A549 (cell line): ENCODE results near the gene PICK1. TPM values are rescaled to one million over a fixed set of nuclear protein-coding genes. Genes with fewer than 3 reads are reported as not detected.

Experiments used
- ATAC-seq, 2 experiments: fragments of 200-7000 bp in 1 of 2; fragments of >200 bp in 1 of 2; cut with Nextera tagmentation in 1 of 2; cut with Tn5 transposase in 1 of 2; 3 replicates each; pipeline versions ENCODE4 v1.8.0 to v1.9.1; 2018 to 2020; ENCODE audit warnings: mild to moderate bottlenecking in 1 of 2, moderate library complexity in 1 of 2
- CTCF ChIA-PET: fragments of 300-600 bp; sonication (Branson Sonifier 250); formaldehyde crosslinking; extraction: SDS; loops from one replicate; lab custom pipeline; 2021; ENCODE audit warnings: antibody characterized with exemption, inconsistent platforms; lab: Yijun Ruan, JAX
- POLR2A ChIA-PET: fragments of 350-600 bp; formaldehyde crosslinking; extraction: SDS; loops from one replicate; lab custom pipeline; 2021; ENCODE audit warnings: antibody characterized with exemption, inconsistent platforms; lab: Yijun Ruan, JAX
- DNase-seq, 2 experiments: peaks; one replicate each; pipeline versions ENCODE4 v3.0.0 to v3.0.0-alpha.2; 2011 to 2016; ENCODE audit warnings: low read depth in 1 of 2, low spot score in 1 of 2
- FAIRE-seq: peaks from 2 replicates; lab custom pipeline; 2011; peaks lifted over from hg19 to GRCh38; lab: Jason Lieb, UNC
- H3K27ac ChIP-seq, 2 experiments: fragments of >200 bp; sonication (Bioruptor Twin); formaldehyde crosslinking; 3 replicates each; pipeline ENCODE4 v1.5.1; 2016 to 2017
- H3K4me1 ChIP-seq: fragments of >200 bp; sonication (Bioruptor Twin); formaldehyde crosslinking; 3 replicates; pipeline ENCODE4 v1.6.1; 2016
- H3K4me2 ChIP-seq: fragments of >200 bp; sonication (Bioruptor Twin); formaldehyde crosslinking; 3 replicates; pipeline ENCODE4 v1.6.1; 2016
- H3K4me3 ChIP-seq: fragments of >200 bp; sonication (Bioruptor Twin); formaldehyde crosslinking; 3 replicates; pipeline ENCODE4 v1.5.1; 2016
- H3K9me3 ChIP-seq: fragments of >200 bp; sonication (Bioruptor Twin); formaldehyde crosslinking; 3 replicates; pipeline ENCODE4 v1.6.1; 2016
- ATOH8 ChIP-seq: fragments of 250-450 bp; sonication (Bioruptor Pico); IDR thresholded peaks from 2 replicates; pipeline ENCODE4 v1.5.0; 2020; ENCODE audit warnings: low read depth, mild to moderate bottlenecking, moderate library complexity
- BCL3 ChIP-seq: fragments of >200 bp; sonication (Bioruptor Twin); formaldehyde crosslinking; IDR thresholded peaks from 3 replicates; pipeline ENCODE4 v1.6.1; 2016
- BHLHE40 ChIP-seq: IDR thresholded peaks from 2 replicates; pipeline ENCODE4 v1.6.1; 2012; ENCODE audit warnings: low read depth, low read length, inconsistent platforms
- CBX8 ChIP-seq: fragments of 200-600 bp; sonication (generic); IDR thresholded peaks from 2 replicates; pipeline ENCODE4 v1.6.1; 2016
- CHD2 ChIP-seq: fragments of 150-350 bp; IDR thresholded peaks from 2 replicates; pipeline ENCODE4 v1.6.1; 2014; ENCODE audit warnings: low read length; ENCODE audit not compliant: partially characterized antibody
- EP300 ChIP-seq, 2 experiments: fragments of >200 bp; sonication (Bioruptor Twin); formaldehyde crosslinking; IDR thresholded peaks; 2 replicates in 1 of 2; 3 replicates in 1 of 2; pipeline ENCODE4 v1.6.1; 2016 to 2017
- FOXS1 ChIP-seq: fragments of 250-450 bp; sonication (Bioruptor Pico); IDR thresholded peaks from 2 replicates; pipeline ENCODE4 v1.5.0; 2020; ENCODE audit warnings: mild to moderate bottlenecking, moderate library complexity
- GATA3 ChIP-seq: IDR thresholded peaks from 2 replicates; pipeline ENCODE4 v1.6.1; 2012; ENCODE audit warnings: borderline replicate concordance
- HDAC2 ChIP-seq: fragments of 200-600 bp; sonication (generic); IDR thresholded peaks from 2 replicates; pipeline ENCODE4 v1.6.1; 2016
- HES2 ChIP-seq: fragments of >200 bp; sonication (Bioruptor Twin); formaldehyde crosslinking; IDR thresholded peaks from 2 replicates; pipeline ENCODE4 v1.6.1; 2016
- HMGXB4 ChIP-seq: fragments of 250-450 bp; sonication (Bioruptor Pico); IDR thresholded peaks from 2 replicates; pipeline ENCODE4 v1.5.0; 2021; ENCODE audit warnings: mild to moderate bottlenecking, moderate library complexity, borderline replicate concordance
- HOXA7 ChIP-seq: fragments of 250-450 bp; sonication (Bioruptor Pico); IDR thresholded peaks from 2 replicates; pipeline ENCODE4 v1.5.0; 2020; ENCODE audit warnings: mild to moderate bottlenecking, moderate library complexity
- HOXB13 ChIP-seq: fragments of 250-450 bp; sonication (Bioruptor Pico); IDR thresholded peaks from 2 replicates; pipeline ENCODE4 v1.5.0; 2020; ENCODE audit warnings: low read depth, mild to moderate bottlenecking, moderate library complexity
- JUN ChIP-seq, 2 experiments: fragments of >200 bp; sonication (Bioruptor Twin); formaldehyde crosslinking; IDR thresholded peaks; 2 replicates in 1 of 2; 3 replicates in 1 of 2; pipeline ENCODE4 v1.6.1; 2016 to 2017
- JUNB ChIP-seq: fragments of >200 bp; sonication (Bioruptor Twin); formaldehyde crosslinking; IDR thresholded peaks from 2 replicates; pipeline ENCODE4 v1.6.1; 2016
- MAX ChIP-seq: IDR thresholded peaks from 2 replicates; pipeline ENCODE4 v1.6.1; 2012
- RCOR1 ChIP-seq: fragments of 150-350 bp; IDR thresholded peaks from 2 replicates; pipeline ENCODE4 v1.6.1; 2014; ENCODE audit warnings: antibody characterized with exemption, low read length, low read depth
- WGBS: methylation state at CpG from one replicate; pipeline ENCODE4 v1.1.6; 2017; ENCODE audit errors: missing lambda C conversion rate; 5-methylcytosine and 5-hydroxymethylcytosine counted together
- polyA plus RNA-seq, 4 experiments: library from polyadenylated mRNA; depleted of rRNA in 3 of 4; stranded (reverse); fragments of >200 nt; fragmentation: RNase III in 1 of 4; extraction: RNeasy Plus Mini Kit Qiagen cat#74134 plus additional on column Dnase treatment in 1 of 4; gene quantifications; 2 replicates in 3 of 4; 3 replicates in 1 of 4; pipeline ENCODE4 v1.2.3, GENCODE V29; 2011 to 2017

The PICK1 gene
- polyA plus RNA-seq, 2 of the 4 experiments (the other 2 are of a cell fraction) = 15.6 to 17.8 TPM

GRCh38 chr22:38074181-38075104, 17.2 kb downstream of the PICK1 start:
- 90% methylated on average over 20 of the region's 47 CpGs for WGBS
- TF ChIP-seq ATOH8 (CRISPR knock-in tag) = no peak
- TF ChIP-seq HOXA7 (CRISPR knock-in tag) = no peak
- no peak for TF ChIP-seq CBX8
- no peak for TF ChIP-seq CHD2
- TF ChIP-seq BHLHE40 = no peak
- TF ChIP-seq HOXB13 (CRISPR knock-in tag) = no peak
- TF ChIP-seq GATA3 = no peak
- no peak for TF ChIP-seq JUNB
- no peak for TF ChIP-seq EP300 (IDR thresholded peaks at IDR 0.05)
- TF ChIP-seq RCOR1 = no peak
- no peak for TF ChIP-seq HDAC2
- TF ChIP-seq BCL3 = no peak
- no peak for TF ChIP-seq JUN (IDR thresholded peaks at IDR 0.05)
- POLR2A ChIA-PET = no interaction called here
- H3K27ac ChIP-seq = no peak overlapping the region
- no peak overlapping the region for H3K4me3 ChIP-seq
- no peak for DNase-seq
- ATAC-seq = no peak
- no peaks in the 10 kb centered on the region for H3K4me1 ChIP-seq
- CTCF ChIA-PET = interaction anchor here (0.6 to 1.0 kb wide), 2 partner anchors 23 to 133 kb away, joined by 3 read pairs; no protein-coding TSS in a partner anchor
- no peaks in the 10 kb centered on the region for H3K9me3 ChIP-seq
- H3K4me2 ChIP-seq = no peak overlapping the region
- FAIRE-seq = no peak

GRCh38 chr22:38075105-38075825, 18.1 kb downstream of the PICK1 start:
- FAIRE-seq = no peak
- Histone ChIP-seq H3K9me3 (no peaks in the 10 kb centered on the region), H3K27ac (no peak overlapping the region), H3K4me3 (no peak overlapping the region), H3K4me1 (no peaks in the 10 kb centered on the region), H3K4me2 (no peak overlapping the region)
- CTCF ChIA-PET = interaction anchor here (0.6 kb wide), 1 partner anchor 132 kb away, joined by 3 read pairs; no protein-coding TSS in a partner anchor
- POLR2A ChIA-PET = no interaction called here
- 91% methylated on average over 22 of the region's 32 CpGs for WGBS
- TF ChIP-seq MAX = no peak
- TF ChIP-seq JUNB = no peak
- TF ChIP-seq CHD2 = no peak
- no peak for ATAC-seq
- no peak for DNase-seq

GRCh38 chr22:38075961-38076360, 18.8 kb downstream of the PICK1 start:
- DNase-seq (no peak), FAIRE-seq (no peak), ATAC-seq (no peak)
- H3K4me3 ChIP-seq = no peak overlapping the region
- H3K9me3 ChIP-seq = no peaks in the 10 kb centered on the region
- H3K4me2 ChIP-seq = no peak overlapping the region
- ChIA-PET POLR2A (no interaction called here), CTCF (no interaction called here)
- no peaks in the 10 kb centered on the region for H3K4me1 ChIP-seq
- TF ChIP-seq HES2 (no peak), FOXS1 (CRISPR knock-in tag) (no peak), HMGXB4 (CRISPR knock-in tag) (no peak), EP300 (IDR thresholded peaks at IDR 0.05) (no peak)
- WGBS = 79% methylated on average over 5 of the region's 13 CpGs
- H3K27ac ChIP-seq = no peak overlapping the region
